NCI-H460 (cell line): ENCODE data around the gene ADIG. TPM values are rescaled to one million over a fixed set of nuclear protein-coding genes. Genes with fewer than 3 reads are reported as not detected.
"Not testable (repeated sequence)": the region's sequence is repeated elsewhere in the genome, so short reads cannot be mapped to it uniquely, and the experiment has no call there.

Experiments
- DNase-seq: peaks from one replicate; pipeline ENCODE4 v3.0.0-alpha.2; 2016; ENCODE audit warnings: low read depth; ENCODE audit errors: extremely low read depth
- total RNA-seq: library from RNA; depleted of rRNA; stranded (reverse); fragments of >200 nt; shearing (Covaris generic); gene quantifications from 2 replicates; pipeline ENCODE4 v1.2.3, GENCODE V29; 2014

The ADIG gene
- total RNA-seq, 1 experiment from 2014 or later, result not detected

- no peak for DNase-seq
These were observed 11.1 kb upstream of the ADIG start for GRCh38 chr20:38569747-38570525.

GRCh38 chr20:38573413-38573812 is 7.6 kb upstream of the ADIG start:
- DNase-seq, result no peak

GRCh38 chr20:38579219-38579910 is 1.6 kb upstream of the ADIG start:
- DNase-seq, result no peak

GRCh38 chr20:38579921-38580320 is 1.1 kb upstream of the ADIG start:
- no peak for DNase-seq

GRCh38 chr20:38581830-38582358 is 897 bp downstream of the ADIG start:
- DNase-seq, result no peak

GRCh38 chr20:38583306-38583705 is 2.3 kb downstream of the ADIG start:
- no peak for DNase-seq

- no peak for DNase-seq
These were observed 3.2 kb downstream of the ADIG start for GRCh38 chr20:38584099-38584763.

GRCh38 chr20:38585404-38586180 is 4.6 kb downstream of the ADIG start:
- DNase-seq, result no peak

GRCh38 chr20:38586181-38586525 is 5.2 kb downstream of the ADIG start:
- DNase-seq, result no peak

GRCh38 chr20:38588303-38588702 is 7.3 kb downstream of the ADIG start:
- DNase-seq, result no peak

- no peak for DNase-seq
These were observed 8.4 kb downstream of the ADIG start for GRCh38 chr20:38589351-38589750.

- DNase-seq, result no peak
These were observed 9.1 kb downstream of the ADIG start for GRCh38 chr20:38589967-38590675.

GRCh38 chr20:38590676-38591473 is 9.9 kb downstream of the ADIG start:
- no peak for DNase-seq

GRCh38 chr20:38591474-38592410 is 10.7 kb downstream of the ADIG start:
- no peak for DNase-seq

GRCh38 chr20:38592411-38592790 is 11.4 kb downstream of the ADIG start:
- DNase-seq, result not testable (repeated sequence)

- not testable (repeated sequence) for DNase-seq
These were observed 13.3 kb downstream of the ADIG start for GRCh38 chr20:38594281-38594680.

GRCh38 chr20:38595886-38596285 is 14.9 kb downstream of the ADIG start:
- not testable (repeated sequence) for DNase-seq

- no peak for DNase-seq
These were observed 18.4 kb downstream of the ADIG start for GRCh38 chr20:38599410-38599882.
